ENCODE data around the gene SHROOM4.

Gene SHROOM4, protein sequence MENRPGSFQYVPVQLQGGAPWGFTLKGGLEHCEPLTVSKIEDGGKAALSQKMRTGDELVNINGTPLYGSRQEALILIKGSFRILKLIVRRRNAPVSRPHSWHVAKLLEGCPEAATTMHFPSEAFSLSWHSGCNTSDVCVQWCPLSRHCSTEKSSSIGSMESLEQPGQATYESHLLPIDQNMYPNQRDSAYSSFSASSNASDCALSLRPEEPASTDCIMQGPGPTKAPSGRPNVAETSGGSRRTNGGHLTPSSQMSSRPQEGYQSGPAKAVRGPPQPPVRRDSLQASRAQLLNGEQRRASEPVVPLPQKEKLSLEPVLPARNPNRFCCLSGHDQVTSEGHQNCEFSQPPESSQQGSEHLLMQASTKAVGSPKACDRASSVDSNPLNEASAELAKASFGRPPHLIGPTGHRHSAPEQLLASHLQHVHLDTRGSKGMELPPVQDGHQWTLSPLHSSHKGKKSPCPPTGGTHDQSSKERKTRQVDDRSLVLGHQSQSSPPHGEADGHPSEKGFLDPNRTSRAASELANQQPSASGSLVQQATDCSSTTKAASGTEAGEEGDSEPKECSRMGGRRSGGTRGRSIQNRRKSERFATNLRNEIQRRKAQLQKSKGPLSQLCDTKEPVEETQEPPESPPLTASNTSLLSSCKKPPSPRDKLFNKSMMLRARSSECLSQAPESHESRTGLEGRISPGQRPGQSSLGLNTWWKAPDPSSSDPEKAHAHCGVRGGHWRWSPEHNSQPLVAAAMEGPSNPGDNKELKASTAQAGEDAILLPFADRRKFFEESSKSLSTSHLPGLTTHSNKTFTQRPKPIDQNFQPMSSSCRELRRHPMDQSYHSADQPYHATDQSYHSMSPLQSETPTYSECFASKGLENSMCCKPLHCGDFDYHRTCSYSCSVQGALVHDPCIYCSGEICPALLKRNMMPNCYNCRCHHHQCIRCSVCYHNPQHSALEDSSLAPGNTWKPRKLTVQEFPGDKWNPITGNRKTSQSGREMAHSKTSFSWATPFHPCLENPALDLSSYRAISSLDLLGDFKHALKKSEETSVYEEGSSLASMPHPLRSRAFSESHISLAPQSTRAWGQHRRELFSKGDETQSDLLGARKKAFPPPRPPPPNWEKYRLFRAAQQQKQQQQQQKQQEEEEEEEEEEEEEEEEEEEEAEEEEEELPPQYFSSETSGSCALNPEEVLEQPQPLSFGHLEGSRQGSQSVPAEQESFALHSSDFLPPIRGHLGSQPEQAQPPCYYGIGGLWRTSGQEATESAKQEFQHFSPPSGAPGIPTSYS (N-terminal part only)

GRCh38 chrX:50813843-50814661, at the start of gene SHROOM4:
TSS of gene SHROOM4 (minus strand) at chrX:50814194. CDS start at chrX:50814018, 176 bp downstream.
- TF ChIP-seq, protein P1, sequence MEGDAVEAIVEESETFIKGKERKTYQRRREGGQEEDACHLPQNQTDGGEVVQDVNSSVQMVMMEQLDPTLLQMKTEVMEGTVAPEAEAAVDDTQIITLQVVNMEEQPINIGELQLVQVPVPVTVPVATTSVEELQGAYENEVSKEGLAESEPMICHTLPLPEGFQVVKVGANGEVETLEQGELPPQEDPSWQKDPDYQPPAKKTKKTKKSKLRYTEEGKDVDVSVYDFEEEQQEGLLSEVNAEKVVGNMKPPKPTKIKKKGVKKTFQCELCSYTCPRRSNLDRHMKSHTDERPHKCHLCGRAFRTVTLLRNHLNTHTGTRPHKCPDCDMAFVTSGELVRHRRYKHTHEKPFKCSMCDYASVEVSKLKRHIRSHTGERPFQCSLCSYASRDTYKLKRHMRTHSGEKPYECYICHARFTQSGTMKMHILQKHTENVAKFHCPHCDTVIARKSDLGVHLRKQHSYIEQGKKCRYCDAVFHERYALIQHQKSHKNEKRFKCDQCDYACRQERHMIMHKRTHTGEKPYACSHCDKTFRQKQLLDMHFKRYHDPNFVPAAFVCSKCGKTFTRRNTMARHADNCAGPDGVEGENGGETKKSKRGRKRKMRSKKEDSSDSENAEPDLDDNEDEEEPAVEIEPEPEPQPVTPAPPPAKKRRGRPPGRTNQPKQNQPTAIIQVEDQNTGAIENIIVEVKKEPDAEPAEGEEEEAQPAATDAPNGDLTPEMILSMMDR (IDR thresholded peaks at IDR 0.05; ENCODE audit: borderline replicate concordance, insufficient read depth, low read depth, low read length), result no peak
- H3K4me3 ChIP-seq (ENCODE audit: low read depth, low read length), result no peak within 1 kb of the TSS

GRCh38 chrX:50863471-50863870, 49.5 kb upstream of the SHROOM4 start:
- TF ChIP-seq, protein P1 (IDR thresholded peaks at IDR 0.05; ENCODE audit: borderline replicate concordance, insufficient read depth, low read depth, low read length), result no peak
- no peak overlapping the region for H3K4me3 ChIP-seq (ENCODE audit: low read depth, low read length)

DNA sequence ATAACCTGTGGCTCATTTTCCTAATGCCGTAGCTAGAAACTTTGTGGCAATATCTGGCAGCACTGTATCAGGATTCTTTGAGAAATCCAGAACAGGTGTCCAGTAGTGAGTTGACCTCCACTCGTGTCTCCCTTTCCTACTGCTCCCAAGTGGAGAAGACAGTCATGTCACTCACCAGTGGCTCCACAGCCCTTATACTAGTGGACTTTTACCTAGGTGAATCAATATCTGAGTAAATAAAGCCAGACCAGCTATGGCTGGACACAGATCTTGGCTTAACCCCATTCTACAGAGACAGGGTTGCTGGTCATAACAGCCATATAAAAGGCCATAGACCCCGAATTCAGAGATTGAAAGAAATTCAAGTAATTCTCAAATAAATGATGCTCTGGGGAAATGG, 46.5 kb upstream of the SHROOM4 start:
- no peak overlapping the region for H3K4me3 ChIP-seq (ENCODE audit: low read depth, low read length)
- TF ChIP-seq, protein P1 (IDR thresholded peaks at IDR 0.05; ENCODE audit: borderline replicate concordance, insufficient read depth, low read depth, low read length), result no peak

DNA sequence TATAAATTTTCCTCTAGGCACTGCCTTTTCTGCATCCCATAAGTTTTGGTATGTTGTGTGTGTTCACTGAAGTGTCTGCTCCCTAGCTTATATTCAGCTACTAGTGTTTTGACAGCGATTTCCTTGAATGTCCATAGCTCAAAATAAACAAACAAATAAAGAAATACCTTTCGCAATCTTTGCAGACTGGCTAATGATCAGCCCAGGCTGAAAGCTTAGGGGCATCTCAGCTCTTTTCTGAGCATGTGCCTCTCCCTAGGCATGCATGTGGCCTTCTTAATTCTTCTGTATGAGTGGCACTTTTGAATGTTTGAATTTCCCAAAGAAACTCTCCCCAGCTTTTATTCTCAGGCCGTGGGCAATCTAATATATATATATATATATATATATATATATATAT, 44.6 kb upstream of the SHROOM4 start:
- TF ChIP-seq, protein P1 (IDR thresholded peaks at IDR 0.05; ENCODE audit: borderline replicate concordance, insufficient read depth, low read depth, low read length), result no peak

GRCh38 chrX:50853399-50853798, 39.4 kb upstream of the SHROOM4 start:
- H3K4me3 ChIP-seq (ENCODE audit: low read depth, low read length), result no peak overlapping the region
- TF ChIP-seq, protein P1 (IDR thresholded peaks at IDR 0.05; ENCODE audit: borderline replicate concordance, insufficient read depth, low read depth, low read length), result no peak

More for the DNA sequence above, 44.6 kb upstream of the SHROOM4 start:
- H3K4me3 ChIP-seq (ENCODE audit: low read depth, low read length), result no peak overlapping the region

DNA sequence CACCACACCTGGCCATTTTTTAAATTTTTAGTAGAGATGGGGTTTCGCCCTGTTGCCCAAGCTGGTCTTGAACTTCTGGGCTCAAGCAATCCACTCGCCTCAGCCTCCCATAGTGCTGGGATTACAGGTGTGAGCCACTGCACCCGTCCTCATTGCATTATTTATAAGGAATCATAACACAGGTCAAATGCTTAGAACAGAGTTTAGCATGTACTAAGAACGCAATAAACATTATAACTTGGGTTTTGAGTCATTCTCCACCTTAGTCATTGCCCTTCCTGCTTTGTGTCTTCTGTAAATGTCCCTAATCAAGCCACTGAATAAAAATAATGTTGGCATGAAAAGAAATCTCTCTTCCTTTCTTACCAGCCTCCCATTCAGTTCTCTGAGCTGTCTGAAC, 38.5 kb upstream of the SHROOM4 start:
- TF ChIP-seq, protein P1 (IDR thresholded peaks at IDR 0.05; ENCODE audit: borderline replicate concordance, insufficient read depth, low read depth, low read length), result no peak
- H3K4me3 ChIP-seq (ENCODE audit: low read depth, low read length), result no peak overlapping the region
